HG03460 (cell line): ENCODE measurements around the gene CREBZF.
"Not testable (repeated sequence)": the region's sequence is repeated elsewhere in the genome, so short reads cannot be mapped to it uniquely, and the experiment has no call there.

Source experiments
- ATAC-seq: cut with Tn5 transposase; IDR thresholded peaks from one replicate; pipeline ENCODE4 v1.9.1; 2021; ENCODE audit not compliant: unreplicated experiment

Gene CREBZF

DNA sequence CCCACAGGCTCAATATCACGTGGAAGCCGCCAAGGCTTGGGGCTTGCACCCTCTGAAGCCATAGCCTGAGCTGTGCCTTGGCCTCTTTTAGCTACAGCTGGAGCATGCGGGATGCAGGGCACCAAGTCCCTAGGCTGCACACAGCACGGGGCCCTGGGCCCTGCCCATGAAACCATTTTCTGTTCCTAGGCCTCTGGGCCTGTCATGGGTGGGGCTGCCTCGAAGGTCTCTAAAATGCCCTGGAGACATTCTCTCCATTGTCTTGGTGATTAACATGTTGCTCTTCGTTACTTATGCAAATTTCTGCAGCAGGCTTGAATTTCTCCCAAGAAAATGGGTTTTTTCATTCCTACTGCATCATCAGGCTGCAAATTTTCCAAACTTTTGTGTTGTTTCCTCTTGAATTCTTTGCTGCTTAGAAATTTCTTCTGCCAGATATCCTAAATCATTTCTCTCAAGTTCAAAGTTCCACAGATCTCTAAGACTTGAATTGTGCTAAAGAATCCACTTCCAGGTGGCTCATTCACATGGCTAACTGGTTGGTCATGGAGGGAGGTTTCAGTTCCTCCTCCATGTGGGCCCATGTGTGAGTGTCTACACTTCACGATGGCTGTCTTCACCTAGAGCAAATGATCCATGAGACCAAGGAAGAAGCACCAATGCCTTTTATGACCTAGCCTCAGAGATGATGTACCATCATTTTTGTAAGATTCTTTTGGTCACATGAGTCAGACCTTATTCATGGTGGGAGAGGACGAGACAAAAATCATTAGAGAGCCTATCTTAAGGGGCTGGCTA, 7.4 kb upstream of the CREBZF start:
- ATAC-seq = no peak

DNA sequence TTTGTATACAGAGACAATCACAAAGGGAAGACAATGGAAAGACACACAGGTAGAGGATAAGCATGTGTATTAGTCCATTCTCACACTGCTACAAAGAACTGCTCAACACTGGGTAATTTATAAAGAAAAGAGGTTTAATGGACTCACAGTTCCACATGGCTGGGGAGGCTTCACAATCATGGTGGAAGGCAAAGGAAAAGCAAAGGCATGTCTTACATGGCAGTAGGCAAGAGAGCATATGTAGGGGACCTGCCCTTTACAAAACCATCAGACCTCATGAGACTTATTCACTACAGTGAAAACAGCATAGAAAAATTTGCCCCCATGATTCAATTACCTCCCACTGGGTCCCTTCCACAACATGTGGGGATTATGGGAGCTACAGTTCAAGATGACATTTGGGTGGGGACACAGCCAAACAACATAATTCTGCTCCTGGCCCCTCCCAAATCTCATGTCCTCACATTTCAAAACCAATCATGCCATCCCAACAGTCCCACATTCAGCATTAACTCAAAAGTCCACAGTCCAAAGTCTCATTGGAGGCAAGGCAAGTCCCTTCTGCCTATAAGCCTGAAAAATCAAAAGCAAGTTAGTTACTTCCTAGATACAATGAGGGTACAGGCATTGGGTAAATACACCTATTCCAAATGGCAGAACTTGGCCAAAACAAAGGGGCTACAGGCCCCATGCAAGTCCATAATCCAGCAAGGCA, 6.2 kb upstream of the CREBZF start:
- not testable (repeated sequence) for ATAC-seq

DNA sequence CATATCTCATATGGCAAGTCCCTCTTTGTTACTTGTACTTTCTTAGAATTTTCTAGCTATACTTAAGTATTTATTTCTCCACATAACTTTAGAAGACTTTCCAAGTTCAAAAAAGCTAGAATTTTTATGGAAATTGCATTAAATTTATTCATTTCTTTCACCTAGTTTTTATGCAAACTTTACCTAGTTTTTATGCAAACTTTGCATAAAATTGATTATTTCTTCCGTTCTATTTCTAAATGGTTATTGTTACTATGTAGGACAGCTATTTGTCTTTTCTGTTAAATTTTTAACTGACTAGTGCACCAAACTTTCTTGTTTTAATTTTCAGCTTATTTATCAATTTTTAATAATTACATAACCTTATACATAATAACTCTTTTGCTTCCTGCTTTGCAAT, 3.2 kb upstream of the CREBZF start:
- ATAC-seq = no peak

DNA sequence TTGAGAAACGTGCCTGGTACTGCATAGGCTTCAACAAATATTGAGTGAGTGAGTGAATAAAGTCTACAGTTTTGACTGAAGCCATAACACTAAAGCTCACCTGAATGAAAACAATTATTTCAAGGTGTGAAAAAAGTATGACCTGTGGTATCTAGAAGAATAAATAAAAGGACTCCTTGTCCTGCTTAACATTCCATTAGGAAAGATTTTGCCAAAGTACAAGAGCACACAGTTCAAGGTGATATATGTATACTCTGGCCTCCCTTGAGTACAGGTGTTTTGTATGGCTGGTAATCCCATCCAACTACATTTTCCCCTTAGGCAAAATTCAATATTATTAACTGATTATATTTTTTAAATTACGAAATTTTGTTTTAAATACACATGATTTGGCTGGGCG, 1.8 kb upstream of the CREBZF start:
- ATAC-seq = no peak

DNA sequence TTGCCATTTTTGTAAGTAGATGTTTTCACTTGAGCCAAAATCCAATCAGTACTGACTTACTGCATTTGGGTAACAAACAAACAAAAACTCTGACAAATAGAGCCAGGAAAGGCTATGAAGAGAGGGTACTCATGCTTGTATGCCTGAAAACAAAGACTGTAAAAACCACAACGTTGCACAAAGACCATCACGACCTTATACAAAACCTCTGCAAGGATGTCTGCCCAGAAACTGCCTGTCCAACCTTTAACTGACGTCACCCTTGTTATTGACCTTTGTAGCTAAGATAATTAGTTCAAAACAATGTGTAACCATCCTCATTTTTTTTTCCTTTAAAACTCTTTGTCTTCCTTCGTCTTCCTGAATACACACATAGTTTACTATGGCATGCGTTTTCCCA, 804 bp upstream of the CREBZF start:
- ATAC-seq = no peak

DNA sequence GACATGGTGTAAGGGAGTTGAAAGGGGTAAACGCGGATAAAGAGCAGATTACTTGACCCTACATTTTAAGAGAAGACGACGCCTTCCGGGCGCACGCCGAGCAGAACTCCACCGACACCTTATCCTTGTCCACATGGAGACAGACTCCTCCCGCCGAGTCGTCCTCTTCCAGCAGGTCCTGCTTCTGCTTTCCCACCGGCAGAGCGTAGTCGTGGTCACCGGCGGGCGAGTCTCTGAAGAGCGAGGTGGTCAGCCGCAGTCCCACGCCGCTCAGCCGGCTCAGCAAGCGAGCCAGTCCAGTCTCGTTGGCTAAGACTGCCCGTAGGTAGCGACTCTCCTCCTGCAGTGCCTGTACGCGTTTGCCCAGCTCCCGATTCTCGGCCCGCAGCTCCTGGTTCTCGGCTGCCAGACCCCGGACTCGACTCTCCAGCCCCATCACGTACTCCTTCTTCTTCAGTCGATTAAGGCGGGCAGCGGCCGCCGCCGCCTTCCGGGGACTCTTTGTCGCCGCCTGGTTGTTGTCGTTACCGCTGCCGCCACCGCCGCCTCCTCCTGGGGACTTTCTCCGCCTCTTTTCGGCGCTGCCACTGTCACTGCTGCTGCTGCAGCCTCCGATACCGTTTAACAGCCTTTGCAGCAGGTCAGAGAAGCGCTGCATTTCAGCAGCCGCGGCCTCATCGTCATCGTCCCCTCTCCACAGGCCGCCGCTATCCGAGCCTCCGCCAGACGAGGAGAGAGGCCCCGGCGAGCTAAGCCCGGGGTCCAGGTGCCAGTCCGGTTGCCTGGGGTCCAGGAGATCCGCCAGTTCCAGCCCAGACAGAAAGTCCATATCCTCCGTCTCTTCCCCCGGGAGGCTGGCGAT, 945 bp downstream of the CREBZF start:
- peak; percentile 72 for ATAC-seq

DNA sequence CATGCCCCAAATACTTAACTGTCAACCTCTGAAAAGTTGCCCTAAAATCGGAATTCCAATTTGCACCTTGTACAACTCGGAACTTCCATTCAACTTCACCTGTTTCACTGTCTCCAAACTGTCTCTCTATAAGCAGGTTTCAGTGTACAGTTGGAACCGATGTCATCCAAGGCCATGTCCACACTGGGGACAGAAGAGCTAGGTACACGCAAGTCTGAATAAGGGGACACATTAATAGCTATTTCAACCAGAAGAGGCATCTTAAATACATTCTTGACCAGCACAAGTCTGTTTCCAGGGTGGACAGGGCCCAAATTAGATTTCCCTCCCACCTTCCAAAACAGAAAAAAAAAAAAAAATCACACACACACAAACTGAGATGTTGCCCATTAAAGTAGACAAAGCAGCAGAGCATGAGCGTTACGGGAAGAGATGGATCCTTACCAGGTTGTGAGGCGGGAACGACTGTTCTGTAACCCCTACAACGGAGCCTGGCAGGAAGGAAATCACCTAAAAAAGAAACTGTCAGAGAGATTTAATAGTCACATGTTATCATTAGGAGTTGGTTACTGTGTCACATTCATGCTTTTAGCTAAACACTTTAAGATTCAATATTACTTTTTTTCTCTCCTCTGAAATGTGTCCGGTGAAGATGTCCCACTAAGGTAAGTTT, 1.7 kb downstream of the CREBZF start:
- no peak for ATAC-seq

DNA sequence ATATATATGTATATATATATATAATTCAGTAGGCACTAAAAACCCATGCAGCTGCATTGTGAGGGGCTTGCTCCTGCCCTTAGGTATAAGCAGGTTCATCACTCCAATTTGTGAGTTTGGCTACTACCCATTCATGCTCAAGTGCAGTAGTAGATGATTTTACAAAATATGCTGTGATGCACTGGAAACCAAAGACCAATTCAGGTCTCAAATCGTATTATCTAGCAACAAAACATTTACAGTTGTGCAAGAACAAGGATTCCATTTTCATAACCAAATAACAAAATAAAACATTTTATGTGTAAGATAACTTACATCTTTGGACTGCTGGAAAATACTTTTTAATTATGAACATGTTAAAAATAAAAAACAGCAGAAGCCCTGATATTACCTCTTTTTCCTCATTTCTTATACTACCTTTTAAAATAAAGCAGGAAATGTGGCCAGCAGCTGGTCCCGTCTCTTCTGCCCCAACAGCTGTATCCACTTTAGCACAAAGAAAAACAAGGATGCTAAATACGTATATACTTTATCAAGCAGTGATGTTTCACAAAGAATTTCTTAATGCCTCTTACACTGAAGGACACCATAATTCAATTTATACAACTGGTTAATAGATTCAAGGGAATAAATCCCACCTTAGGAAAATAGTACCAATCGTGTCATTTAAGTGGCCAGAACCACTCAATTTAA, 2.8 kb downstream of the CREBZF start:
- no peak for ATAC-seq

DNA sequence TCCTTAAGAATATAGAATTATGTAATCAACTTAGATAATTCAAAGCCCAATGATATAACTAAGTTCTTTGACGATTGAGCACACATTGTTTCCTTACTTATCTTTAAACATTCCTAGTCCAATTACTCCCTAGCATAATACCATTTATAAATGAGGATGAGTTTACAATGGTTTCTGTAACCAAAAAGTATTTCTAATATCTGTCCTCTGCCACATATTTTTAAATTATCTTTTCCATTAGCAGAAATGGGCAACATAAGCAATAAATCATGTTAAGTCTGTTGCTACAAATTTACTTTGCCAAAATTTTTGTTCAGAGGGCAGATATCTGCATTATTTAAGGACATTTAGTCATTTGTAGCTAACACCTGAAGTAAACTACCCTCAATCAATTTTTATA, 6.7 kb downstream of the CREBZF start:
- no peak for ATAC-seq

DNA sequence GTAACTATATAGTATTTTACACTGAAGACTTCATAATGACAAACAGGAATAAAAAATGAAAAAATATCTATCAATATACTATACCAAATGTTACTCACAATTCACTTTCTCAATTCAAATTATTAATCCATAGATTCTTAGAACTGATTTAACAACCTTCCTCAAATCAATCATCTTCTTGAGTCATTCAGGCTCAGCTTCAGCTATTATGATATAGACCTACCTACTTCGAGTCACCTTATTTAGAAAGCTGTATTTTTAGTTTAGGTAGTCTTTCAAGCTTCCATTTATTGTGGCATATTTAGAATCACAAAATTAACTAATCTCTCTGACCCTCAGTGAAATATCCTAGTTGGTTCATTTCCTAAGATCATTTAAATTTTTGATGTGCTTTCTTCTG, 8.2 kb downstream of the CREBZF start:
- no peak for ATAC-seq

DNA sequence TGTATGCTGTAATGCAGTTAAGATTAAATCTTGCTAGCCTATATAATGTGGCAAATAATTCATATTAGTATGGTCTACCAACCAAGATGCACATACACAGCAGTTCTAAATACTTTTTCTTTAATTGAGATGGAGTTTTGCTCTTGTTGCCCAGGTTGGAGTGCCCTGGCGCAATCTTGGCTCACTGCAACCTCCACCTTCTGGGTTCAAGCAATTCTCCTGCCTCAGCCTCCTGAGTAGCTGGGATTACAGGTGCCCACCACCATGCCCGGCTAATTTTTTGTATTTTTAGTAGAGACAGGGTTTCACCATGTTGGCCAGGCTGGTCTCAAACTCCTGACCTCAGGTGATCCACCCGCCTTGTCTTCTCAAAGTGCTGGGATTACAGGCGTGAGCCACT, 10.6 kb downstream of the CREBZF start:
- not testable (repeated sequence) for ATAC-seq

DNA sequence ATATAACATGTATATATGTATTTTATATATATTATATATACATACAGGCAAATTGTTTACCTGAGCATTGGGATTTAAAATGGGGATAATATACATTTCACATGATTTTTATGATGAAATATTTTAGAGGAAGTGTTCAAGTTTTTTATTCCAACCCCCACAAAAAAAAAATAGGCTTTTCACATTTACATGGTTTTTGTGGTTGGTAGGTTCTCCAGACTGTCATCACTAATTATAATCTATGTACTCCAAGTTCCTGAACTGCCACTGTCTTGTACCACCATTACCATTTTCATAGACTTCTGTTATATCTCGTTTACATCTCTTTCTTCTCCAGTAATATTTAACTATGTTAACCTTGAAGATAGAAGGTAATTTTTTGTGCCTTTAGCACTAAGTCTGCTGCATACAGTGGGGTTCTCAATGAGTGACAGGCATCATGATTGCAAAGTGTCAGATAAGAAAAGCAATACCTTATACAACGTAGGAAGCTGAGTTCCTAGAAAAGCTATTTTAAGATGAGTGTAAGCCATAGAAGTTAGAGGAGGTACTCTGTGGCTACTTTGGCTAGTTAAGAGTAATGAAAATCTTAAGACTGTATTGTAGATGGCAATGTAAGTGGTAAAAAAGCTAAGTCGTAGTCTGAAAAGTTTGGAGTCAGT, 12.0 kb downstream of the CREBZF start:
- ATAC-seq = no peak

DNA sequence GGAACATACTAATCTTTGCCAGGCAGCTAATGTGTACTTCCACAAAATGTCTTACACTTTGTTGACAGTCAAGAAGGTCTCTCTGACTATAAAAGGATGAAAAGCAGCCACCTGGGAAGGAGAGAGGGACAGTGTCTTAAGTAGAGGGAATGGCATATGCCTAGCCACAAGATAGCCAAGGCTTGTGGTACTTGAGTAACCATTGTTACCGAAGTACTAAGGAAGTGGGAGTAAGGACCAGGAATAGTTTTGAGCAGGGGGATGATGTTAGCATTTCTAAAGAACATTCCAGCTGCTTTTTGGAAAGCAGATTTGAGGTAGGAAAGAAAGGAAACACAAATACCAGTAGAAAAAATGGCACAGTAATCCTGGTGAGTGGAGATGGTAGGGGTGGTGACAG, 13.8 kb downstream of the CREBZF start:
- ATAC-seq = no peak

DNA sequence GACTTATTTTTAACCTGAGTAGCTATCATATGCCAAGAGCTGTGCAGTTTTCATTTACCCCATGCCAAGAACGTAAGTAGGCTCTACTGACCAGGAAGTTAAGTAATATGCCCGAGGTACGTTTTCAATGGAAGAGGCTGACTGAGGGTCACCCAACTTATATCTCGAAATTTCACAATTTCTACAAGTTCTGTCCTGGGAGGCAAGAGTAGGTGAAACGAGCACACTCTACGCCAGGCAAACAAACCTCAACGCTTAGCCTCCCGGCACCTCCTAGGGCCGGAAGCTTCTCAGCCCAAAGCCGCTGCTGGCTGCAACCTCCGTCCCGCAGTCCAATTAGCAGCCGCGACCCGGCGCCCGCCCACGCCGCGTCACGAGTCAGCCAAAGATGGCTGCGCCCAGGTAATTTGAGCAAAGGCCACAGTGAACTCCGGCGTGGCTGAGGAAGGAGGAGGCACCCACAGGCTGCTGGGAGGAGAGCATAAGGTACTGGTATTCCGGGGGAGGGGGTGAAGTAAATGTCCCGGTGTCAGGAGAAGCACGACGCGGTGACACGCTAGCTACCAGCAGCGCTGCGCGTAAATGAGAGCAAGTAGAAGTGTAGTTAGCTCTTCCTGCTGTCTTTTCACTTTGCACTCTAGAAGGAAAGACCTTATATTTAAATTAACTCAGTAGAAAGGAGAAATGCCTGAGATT, 17.2 kb downstream of the CREBZF start, which contains the start of gene TMEM126A:
Gene TMEM126A (plus strand): TSS at position 364 of the 696 bp plus-strand sequence. CDS start 2,289 bp downstream, outside the sequence.
- ATAC-seq = peak; percentile 100

DNA sequence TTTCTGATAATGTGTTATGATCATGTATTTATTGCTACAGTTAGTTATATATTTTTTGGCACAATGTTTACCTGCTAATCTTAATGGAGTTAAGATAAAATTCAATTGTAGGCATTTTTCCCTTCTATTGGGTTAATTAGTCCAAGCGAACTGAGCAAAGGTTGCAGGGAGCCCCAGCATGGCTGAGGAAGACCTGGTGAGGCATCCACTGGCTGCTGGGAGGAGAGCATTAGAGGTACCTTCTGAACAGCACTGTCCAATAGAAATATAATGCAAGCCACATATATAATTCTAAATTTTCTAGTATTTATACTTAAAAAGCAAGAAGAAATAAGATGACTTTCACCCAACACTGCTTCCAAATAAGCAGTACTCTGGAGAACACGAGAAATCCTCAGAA, 17.9 kb downstream of the CREBZF start:
- ATAC-seq = no peak

DNA sequence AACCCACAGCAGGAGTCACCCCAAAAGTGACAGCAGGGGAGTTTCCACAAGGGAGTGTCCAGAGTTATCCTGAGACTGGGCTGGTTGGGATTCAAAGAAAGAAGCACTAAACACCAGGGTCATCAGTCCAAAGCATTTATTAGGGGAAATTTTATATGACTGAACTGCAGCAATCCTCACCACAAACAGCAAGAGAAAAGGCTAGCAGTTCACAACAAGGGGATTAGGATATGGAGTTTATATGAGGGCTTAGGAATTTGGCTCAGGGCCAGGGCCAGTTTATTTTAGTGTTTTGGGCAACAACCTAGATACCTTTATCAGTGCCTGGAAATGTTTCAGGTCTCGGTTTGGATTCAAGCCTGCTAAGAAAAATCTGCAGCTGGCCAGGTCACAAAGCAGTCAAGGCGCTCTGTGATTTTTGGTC, 21.7 kb downstream of the CREBZF start:
- no peak for ATAC-seq

DNA sequence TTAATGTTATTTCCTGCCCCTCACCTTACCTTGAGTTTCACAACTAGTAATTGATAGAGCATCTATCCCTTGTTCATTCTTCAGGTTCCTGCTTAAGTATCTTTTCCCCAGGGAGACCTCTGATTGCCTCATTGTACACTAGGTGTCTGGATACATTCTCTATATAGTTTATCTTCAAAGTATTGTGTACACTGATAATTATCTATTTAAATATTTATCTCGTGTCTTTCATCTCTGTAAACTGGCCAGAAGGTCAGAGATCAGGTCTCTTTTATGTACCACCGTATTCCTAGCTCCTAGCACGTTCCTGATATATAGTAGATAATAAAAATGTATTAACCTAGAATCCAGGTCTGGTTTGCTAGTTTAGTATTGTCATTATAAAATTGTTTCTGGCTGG, 30.2 kb downstream of the CREBZF start:
- no peak for ATAC-seq

DNA sequence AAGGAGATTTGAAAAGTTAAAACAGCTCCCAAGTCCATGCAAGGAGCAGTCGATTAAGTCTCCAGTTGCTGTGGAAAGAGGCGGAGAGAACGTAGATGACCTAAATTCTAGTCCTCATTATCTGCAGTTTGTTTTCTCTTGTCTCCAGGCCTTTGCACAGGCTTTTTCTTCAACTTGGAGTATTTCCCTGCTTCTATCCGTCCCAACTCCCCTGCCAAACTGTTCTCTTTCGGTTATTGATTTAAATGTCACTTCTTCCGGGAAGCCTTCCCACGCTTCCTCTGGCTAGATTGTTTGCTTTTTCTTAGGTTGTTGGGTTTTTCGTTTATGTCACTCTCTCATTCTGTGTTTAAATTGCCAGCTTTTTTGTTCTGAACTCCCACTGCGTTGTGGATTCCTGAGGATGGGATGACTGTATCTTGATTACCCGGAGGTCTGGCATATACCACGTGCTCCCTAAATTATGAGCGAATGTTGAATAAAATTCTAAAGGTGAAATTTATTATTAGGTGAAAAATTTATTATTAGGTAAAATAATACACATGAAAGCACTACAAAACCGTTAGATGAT, 36.1 kb downstream of the CREBZF start:
- peak; percentile 8 for ATAC-seq
